ENCODE measurements around the gene MCAT. TPM values are rescaled to one million over a fixed set of nuclear protein-coding genes. Genes with fewer than 3 reads are reported as not detected.
"Not testable (repeated sequence)": the region's sequence is repeated elsewhere in the genome, so short reads cannot be mapped to it uniquely, and the experiment has no call there.

MCAT gene
- polyA plus RNA-seq, 1 donor, result 15.6 TPM

DNA sequence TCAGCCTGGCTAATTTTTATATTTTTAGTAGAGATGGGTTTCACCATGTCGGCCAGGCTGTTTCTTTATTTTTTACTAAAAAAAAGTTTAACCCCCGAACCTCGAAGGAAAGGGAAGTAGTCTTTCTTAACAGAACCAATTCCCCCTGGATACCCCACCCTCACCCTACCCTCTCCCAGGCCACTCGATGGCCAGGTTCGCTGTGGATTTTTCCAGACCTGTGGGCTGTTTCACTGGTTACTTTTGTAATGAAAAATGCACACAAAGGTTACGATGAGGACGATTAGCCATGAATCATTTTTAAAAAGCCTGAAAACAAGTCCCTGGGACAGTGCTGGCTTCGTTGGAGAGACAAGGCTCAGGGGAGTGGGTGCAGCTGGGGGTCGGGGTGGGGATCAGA is 10.7 kb upstream of the MCAT start:
- Histone ChIP-seq H3K36me3 (ENCODE audit: control insufficient read depth, insufficient read depth, low read length) (no peaks in the 10 kb centered on the region), H3K27me3 (ENCODE audit: control insufficient read depth, insufficient read depth, low read length) (peaks cover 19% of the 10 kb centered on the region), H3K9me3 (ENCODE audit: control insufficient read depth, low read depth, low read length) (no peaks in the 10 kb centered on the region), H3K4me1 (ENCODE audit: control insufficient read depth, insufficient read depth, low read length) (peaks cover 2% of the 10 kb centered on the region), H3K4me3 (ENCODE audit: low read length) (no peak overlapping the region), H3K27ac (ENCODE audit: low read length) (no peak overlapping the region)
- DNase-seq, result no peak
- WGBS (ENCODE audit: insufficient coverage, low lambda C conversion rate), result 80% methylated on average over 1 of the region's 9 CpGs

DNA sequence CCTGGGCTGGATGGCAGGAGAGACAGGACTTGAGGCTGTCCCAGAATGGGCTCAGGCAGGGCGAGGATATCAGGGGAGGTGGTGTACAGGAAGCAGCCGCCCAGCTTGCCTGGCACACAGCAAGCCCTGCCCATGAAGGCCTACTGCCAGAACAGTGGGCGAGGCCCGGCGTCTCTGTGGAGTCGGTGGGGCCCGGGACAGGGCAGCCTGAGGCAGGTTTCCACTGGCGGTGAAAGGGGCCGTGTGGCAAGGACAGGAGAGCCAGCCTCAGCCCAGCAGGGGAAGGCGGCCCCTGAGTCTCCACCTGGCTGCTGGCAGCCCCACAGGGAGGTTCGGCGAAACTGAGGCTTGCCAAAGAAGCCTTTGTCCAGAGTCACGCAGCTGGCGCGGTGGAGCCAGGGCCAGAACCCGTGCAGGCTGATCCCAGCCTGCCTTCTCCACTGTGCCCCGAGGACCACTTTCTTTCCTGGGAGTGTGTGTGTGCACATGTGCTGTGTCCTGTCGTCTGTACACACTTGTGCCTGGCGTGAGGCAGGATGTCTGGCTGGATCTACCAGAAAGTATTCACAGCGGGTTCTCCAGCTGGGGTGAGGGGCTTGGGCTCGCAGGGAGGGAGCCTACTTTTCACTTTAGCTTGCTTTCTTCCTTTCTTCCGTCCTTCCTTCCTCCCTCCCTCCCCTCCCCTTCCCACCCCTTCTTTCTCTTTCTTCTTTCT is 9.3 kb upstream of the MCAT start:
- Histone ChIP-seq H3K27me3 (ENCODE audit: control insufficient read depth, insufficient read depth, low read length) (peaks cover 19% of the 10 kb centered on the region), H3K36me3 (ENCODE audit: control insufficient read depth, insufficient read depth, low read length) (no peaks in the 10 kb centered on the region), H3K4me1 (ENCODE audit: control insufficient read depth, insufficient read depth, low read length) (peaks cover 2% of the 10 kb centered on the region), H3K27ac (ENCODE audit: low read length) (no peak overlapping the region), H3K9me3 (ENCODE audit: control insufficient read depth, low read depth, low read length) (no peaks in the 10 kb centered on the region), H3K4me3 (ENCODE audit: low read length) (no peak overlapping the region)
- peak in 1 of 2 donors; percentile 30 for DNase-seq
- 22% methylated on average over 2 of the region's 22 CpGs for WGBS (ENCODE audit: insufficient coverage, low lambda C conversion rate)

- Histone ChIP-seq H3K27ac (ENCODE audit: low read length) (no peak overlapping the region), H3K9me3 (ENCODE audit: control insufficient read depth, low read depth, low read length) (no peaks in the 10 kb centered on the region), H3K27me3 (ENCODE audit: control insufficient read depth, insufficient read depth, low read length) (peaks cover 19% of the 10 kb centered on the region), H3K36me3 (ENCODE audit: control insufficient read depth, insufficient read depth, low read length) (no peaks in the 10 kb centered on the region), H3K4me3 (ENCODE audit: low read length) (peak overlapping the region; percentile 43), H3K4me1 (ENCODE audit: control insufficient read depth, insufficient read depth, low read length) (peaks cover 2% of the 10 kb centered on the region)
- WGBS (ENCODE audit: insufficient coverage, low lambda C conversion rate), result no CpG with 5 or more reads among the region's 18 CpGs
- DNase-seq, result no peak
Observed at GRCh38 chr22:43152003-43152356, 8.8 kb upstream of the MCAT start.

DNA sequence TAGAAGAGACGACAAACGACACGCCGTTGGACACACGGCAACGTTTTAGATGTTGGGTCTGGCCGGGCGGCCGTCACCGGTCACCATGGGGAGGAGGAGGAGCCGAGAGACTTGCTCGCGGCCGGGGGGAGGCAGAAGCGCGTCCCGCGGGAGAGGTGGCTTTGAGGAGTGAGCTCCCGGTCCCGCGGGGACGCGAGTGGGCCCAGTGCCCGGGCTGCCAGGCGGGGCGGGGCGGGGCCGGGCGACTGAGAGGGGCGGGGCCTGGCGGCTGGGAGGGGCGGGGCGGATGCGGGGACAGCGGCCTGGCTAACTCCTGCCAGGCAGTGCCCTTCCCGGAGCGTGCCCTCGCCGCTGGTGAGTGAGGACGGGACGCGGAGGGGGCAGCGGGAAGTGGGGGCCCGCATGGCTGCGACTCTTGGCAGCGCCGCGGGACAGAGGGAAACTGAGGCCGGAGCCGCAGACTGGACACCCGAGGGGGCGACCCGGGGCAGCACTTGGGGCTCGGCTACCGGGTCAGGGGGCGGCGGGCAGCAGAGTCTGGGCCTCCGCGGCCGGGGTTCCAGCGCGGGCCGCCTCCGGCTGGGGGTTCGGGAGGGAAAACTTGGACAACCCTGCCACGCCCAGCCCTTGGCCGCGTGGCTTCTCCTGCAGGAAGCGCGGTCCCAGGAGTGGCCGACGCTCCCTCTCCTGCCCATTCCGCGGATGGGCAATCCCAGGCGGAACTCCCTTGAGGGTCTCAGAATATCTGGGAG is 8.2 kb upstream of the MCAT start, which contains the start of gene TSPO:
Gene TSPO, plus strand, starts transcription at position 309 of the 752 bp plus-strand sequence. CDS start 7,680 bp downstream, outside the sequence.
- Histone ChIP-seq H3K4me3 (ENCODE audit: low read length) (peak within 1 kb of the TSS; percentile 43), H3K27ac (ENCODE audit: low read length) (no peak within 1 kb of the TSS), H3K27me3 (ENCODE audit: control insufficient read depth, insufficient read depth, low read length) (peaks cover 19% of the 10 kb centered on the region), H3K4me1 (ENCODE audit: control insufficient read depth, insufficient read depth, low read length) (peaks cover 2% of the 10 kb centered on the region), H3K36me3 (ENCODE audit: control insufficient read depth, insufficient read depth, low read length) (no peaks in the 10 kb centered on the region), H3K9me3 (ENCODE audit: control insufficient read depth, low read depth, low read length) (no peaks in the 10 kb centered on the region)
- WGBS (ENCODE audit: insufficient coverage, low lambda C conversion rate), result no CpG with 5 or more reads among the region's 75 CpGs
- DNase-seq, result peak in 1 of 2 donors; percentile 34

- H3K36me3 ChIP-seq (ENCODE audit: control insufficient read depth, insufficient read depth, low read length), result no peaks in the 10 kb centered on the region
- H3K27ac ChIP-seq (ENCODE audit: low read length), result no peak overlapping the region
- no peak for DNase-seq
- peaks cover 2% of the 10 kb centered on the region for H3K4me1 ChIP-seq (ENCODE audit: control insufficient read depth, insufficient read depth, low read length)
- WGBS (ENCODE audit: insufficient coverage, low lambda C conversion rate), result no CpG with 5 or more reads among the region's 15 CpGs
- H3K9me3 ChIP-seq (ENCODE audit: control insufficient read depth, low read depth, low read length), result no peaks in the 10 kb centered on the region
- peak overlapping the region; percentile 43 for H3K4me3 ChIP-seq (ENCODE audit: low read length)
- peaks cover 19% of the 10 kb centered on the region for H3K27me3 ChIP-seq (ENCODE audit: control insufficient read depth, insufficient read depth, low read length)
Observed at GRCh38 chr22:43150731-43151206, 7.6 kb upstream of the MCAT start.

DNA sequence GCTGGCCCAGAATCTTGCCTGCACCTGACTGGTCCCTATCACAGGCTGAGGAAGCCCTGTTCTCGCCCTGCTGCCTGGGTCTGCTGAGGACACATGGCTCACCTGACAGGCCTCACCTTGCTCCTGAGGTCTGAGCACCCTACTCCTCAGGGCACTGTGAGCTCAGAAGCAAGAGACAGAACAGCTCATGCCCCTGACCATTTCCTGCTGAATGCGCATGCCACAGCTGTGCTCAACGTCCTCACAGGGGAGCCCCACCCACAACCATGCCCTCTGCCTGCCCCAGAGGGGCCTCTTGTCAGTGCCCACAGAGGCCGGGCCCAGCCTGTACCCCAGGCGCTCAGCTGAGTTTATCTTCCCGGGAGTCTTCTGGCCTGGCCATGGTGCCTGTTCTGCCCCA is 5.4 kb upstream of the MCAT start:
- no peaks in the 10 kb centered on the region for H3K9me3 ChIP-seq (ENCODE audit: control insufficient read depth, low read depth, low read length)
- no peaks in the 10 kb centered on the region for H3K36me3 ChIP-seq (ENCODE audit: control insufficient read depth, insufficient read depth, low read length)
- H3K4me3 ChIP-seq (ENCODE audit: low read length), result no peak overlapping the region
- DNase-seq, result no peak
- peaks cover 19% of the 10 kb centered on the region for H3K27me3 ChIP-seq (ENCODE audit: control insufficient read depth, insufficient read depth, low read length)
- no CpG with 5 or more reads among the region's 6 CpGs for WGBS (ENCODE audit: insufficient coverage, low lambda C conversion rate)
- H3K4me1 ChIP-seq (ENCODE audit: control insufficient read depth, insufficient read depth, low read length), result peaks cover 2% of the 10 kb centered on the region
- H3K27ac ChIP-seq (ENCODE audit: low read length), result no peak overlapping the region

- DNase-seq, result no peak
- Histone ChIP-seq H3K9me3 (ENCODE audit: control insufficient read depth, low read depth, low read length) (no peaks in the 10 kb centered on the region), H3K27me3 (ENCODE audit: control insufficient read depth, insufficient read depth, low read length) (peaks cover 19% of the 10 kb centered on the region), H3K4me1 (ENCODE audit: control insufficient read depth, insufficient read depth, low read length) (peaks cover 2% of the 10 kb centered on the region), H3K27ac (ENCODE audit: low read length) (no peak overlapping the region), H3K36me3 (ENCODE audit: control insufficient read depth, insufficient read depth, low read length) (no peaks in the 10 kb centered on the region), H3K4me3 (ENCODE audit: low read length) (no peak overlapping the region)
- WGBS (ENCODE audit: insufficient coverage, low lambda C conversion rate), result no CpG with 5 or more reads among the region's 8 CpGs
Observed at GRCh38 chr22:43147821-43148220, 4.6 kb upstream of the MCAT start.

- not testable (repeated sequence) for H3K9me3 ChIP-seq (ENCODE audit: control insufficient read depth, low read depth, low read length); H3K27ac ChIP-seq (ENCODE audit: low read length); DNase-seq; H3K4me3 ChIP-seq (ENCODE audit: low read length); H3K4me1 ChIP-seq (ENCODE audit: control insufficient read depth, insufficient read depth, low read length); H3K27me3 ChIP-seq (ENCODE audit: control insufficient read depth, insufficient read depth, low read length); H3K36me3 ChIP-seq (ENCODE audit: control insufficient read depth, insufficient read depth, low read length)
- WGBS (ENCODE audit: insufficient coverage, low lambda C conversion rate), result no CpG with 5 or more reads among the region's 15 CpGs
Observed at GRCh38 chr22:43146332-43146731, 3.1 kb upstream of the MCAT start.

- 93% methylated on average over 5 of the region's 8 CpGs for WGBS (ENCODE audit: insufficient coverage, low lambda C conversion rate)
- not testable (repeated sequence) for H3K27me3 ChIP-seq (ENCODE audit: control insufficient read depth, insufficient read depth, low read length); H3K4me3 ChIP-seq (ENCODE audit: low read length); H3K27ac ChIP-seq (ENCODE audit: low read length); H3K9me3 ChIP-seq (ENCODE audit: control insufficient read depth, low read depth, low read length); H3K4me1 ChIP-seq (ENCODE audit: control insufficient read depth, insufficient read depth, low read length); H3K36me3 ChIP-seq (ENCODE audit: control insufficient read depth, insufficient read depth, low read length); DNase-seq
Observed at GRCh38 chr22:43145371-43145770, 2.2 kb upstream of the MCAT start.

- peaks cover 3% of the 10 kb centered on the region for H3K4me1 ChIP-seq (ENCODE audit: control insufficient read depth, insufficient read depth, low read length)
- H3K36me3 ChIP-seq (ENCODE audit: control insufficient read depth, insufficient read depth, low read length), result peaks cover 14% of the 10 kb centered on the region
- no peaks in the 10 kb centered on the region for H3K9me3 ChIP-seq (ENCODE audit: control insufficient read depth, low read depth, low read length)
- no peak for DNase-seq
- no peak overlapping the region for H3K4me3 ChIP-seq (ENCODE audit: low read length)
- H3K27me3 ChIP-seq (ENCODE audit: control insufficient read depth, insufficient read depth, low read length), result no peaks in the 10 kb centered on the region
- H3K27ac ChIP-seq (ENCODE audit: low read length), result no peak overlapping the region
- WGBS (ENCODE audit: insufficient coverage, low lambda C conversion rate), result no CpG with 5 or more reads among the region's 3 CpGs
Observed at GRCh38 chr22:43144949-43145348, 1.8 kb upstream of the MCAT start.

Data from large intestine (tissue), 3 donors.